Testis (tissue), 3 donors: ENCODE results near the gene CFAP69. TPM values are rescaled to one million over a fixed set of nuclear protein-coding genes. Genes with fewer than 3 reads are reported as not detected.

Experiments used
- DNase-seq: peaks from one replicate; pipeline ENCODE4 v3.0.0-alpha.2; 2019
- H3K27ac ChIP-seq, 2 donors: fragments of 200-600 bp; sonication (generic); one replicate each; pipeline ENCODE4 v1.5.1; 2019
- H3K27me3 ChIP-seq: fragments of 200-600 bp; sonication (generic); one replicate; pipeline ENCODE4 v1.5.1; 2019
- H3K36me3 ChIP-seq: fragments of 200-600 bp; sonication (generic); one replicate; pipeline ENCODE4 v1.5.1; 2017; ENCODE audit warnings: low read depth; ENCODE audit errors: missing control alignments
- H3K4me1 ChIP-seq: fragments of 200-600 bp; sonication (generic); one replicate; pipeline ENCODE4 v1.5.1; 2019
- H3K4me3 ChIP-seq, 2 donors: fragments of 200-600 bp; sonication (generic); one replicate each; pipeline ENCODE4 v1.5.1; 2017 to 2019
- H3K9me3 ChIP-seq: fragments of 200-600 bp; sonication (generic); one replicate; pipeline ENCODE4 v1.5.1; 2017
- CTCF ChIP-seq, 3 experiments: fragments of 450-650 bp in 2 of 3; fragments of 200-600 bp in 1 of 3; sonication (generic) in 1 of 3; IDR thresholded peaks; one replicate each; pipeline ENCODE4 v1.5.1; 2016 to 2019; ENCODE audit warnings: antibody characterized with exemption in 3 of 3, mild to moderate bottlenecking in 2 of 3, moderate library complexity in 1 of 3
- POLR2A ChIP-seq: fragments of 450-650 bp; IDR thresholded peaks from one replicate; pipeline ENCODE4 v1.6.1; 2017; ENCODE audit warnings: antibody characterized with exemption, mild to moderate bottlenecking, moderate library complexity
- WGBS, 2 donors: methylation state at CpG; one replicate each; pipeline ENCODE4 v1.1.5; 2018; 5-methylcytosine and 5-hydroxymethylcytosine counted together
- intact Hi-C: fragments of 100-400 bp; cut with DNase I; formaldehyde crosslinking; loops from one replicate; pipeline ENCODE4 v1.15.1; 2023; ENCODE audit warnings: low total_unique reads
- polyA plus RNA-seq: library from polyadenylated mRNA; stranded (reverse); fragments of 350-450 nt; fragmentation: Illumina TruSeq; extraction: RNeasy Lipid Tissue Mini Kit (QIAGEN cat#74804); gene quantifications from one replicate; pipeline ENCODE4 v1.2.3, GENCODE V29; 2014; ENCODE audit warnings: low read depth, low replicate concordance; ENCODE audit not compliant: insufficient read depth
- total RNA-seq, 2 donors: library from RNA; depleted of rRNA; stranded (reverse); fragments of >200 nt; gene quantifications; one replicate each; pipeline ENCODE4 v1.2.3, GENCODE V29; 2016

The CFAP69 gene
- total and polyA plus RNA-seq, 3 donors from 2014 or later: 8.7 to 18.0 (median 9.0) TPM

- intact Hi-C loops: no loop called here
- no peaks in the 10 kb centered on the region for H3K4me1 ChIP-seq
- no peak for DNase-seq
- no peaks in the 10 kb centered on the region for H3K27me3 ChIP-seq
- H3K4me3 ChIP-seq: no peak overlapping the region
- H3K9me3 ChIP-seq: no peaks in the 10 kb centered on the region
- H3K36me3 ChIP-seq: no peaks in the 10 kb centered on the region
- WGBS, 2 donors: 49 to 59% methylated on average over 5 of the region's 5 CpGs
- TF ChIP-seq CTCF (IDR thresholded peaks at IDR 0.05): no peak
- TF ChIP-seq POLR2A: no peak
- H3K27ac ChIP-seq: no peak overlapping the region
These were observed 31.2 kb downstream of the CFAP69 start for GRCh38 chr7:90276033-90276728.

GRCh38 chr7:90288154-90288553 lies 43.2 kb downstream of the CFAP69 start:
- TF ChIP-seq POLR2A: no peak
- no peak for TF ChIP-seq CTCF (IDR thresholded peaks at IDR 0.05)
- Histone ChIP-seq H3K4me1 (no peaks in the 10 kb centered on the region), H3K27me3 (no peaks in the 10 kb centered on the region), H3K4me3 (no peak overlapping the region), H3K27ac (no peak overlapping the region), H3K9me3 (no peaks in the 10 kb centered on the region), H3K36me3 (no peaks in the 10 kb centered on the region)
- no peak for DNase-seq
- intact Hi-C loops: no loop called here
- WGBS, 2 donors: 89 to 91% methylated on average over 3 of the region's 3 CpGs

- WGBS, 2 donors: 88 to 90% methylated on average over 3 of the region's 3 CpGs
- H3K27me3 ChIP-seq: no peaks in the 10 kb centered on the region
- intact Hi-C loops: no loop called here
- H3K9me3 ChIP-seq: no peaks in the 10 kb centered on the region
- H3K36me3 ChIP-seq: no peaks in the 10 kb centered on the region
- no peaks in the 10 kb centered on the region for H3K4me1 ChIP-seq
- TF ChIP-seq POLR2A (no peak), CTCF (IDR thresholded peaks at IDR 0.05) (no peak)
- no peak overlapping the region for H3K27ac ChIP-seq
- no peak overlapping the region for H3K4me3 ChIP-seq
- DNase-seq: no peak
These were observed 45.5 kb downstream of the CFAP69 start for GRCh38 chr7:90290244-90291113.

DNA sequence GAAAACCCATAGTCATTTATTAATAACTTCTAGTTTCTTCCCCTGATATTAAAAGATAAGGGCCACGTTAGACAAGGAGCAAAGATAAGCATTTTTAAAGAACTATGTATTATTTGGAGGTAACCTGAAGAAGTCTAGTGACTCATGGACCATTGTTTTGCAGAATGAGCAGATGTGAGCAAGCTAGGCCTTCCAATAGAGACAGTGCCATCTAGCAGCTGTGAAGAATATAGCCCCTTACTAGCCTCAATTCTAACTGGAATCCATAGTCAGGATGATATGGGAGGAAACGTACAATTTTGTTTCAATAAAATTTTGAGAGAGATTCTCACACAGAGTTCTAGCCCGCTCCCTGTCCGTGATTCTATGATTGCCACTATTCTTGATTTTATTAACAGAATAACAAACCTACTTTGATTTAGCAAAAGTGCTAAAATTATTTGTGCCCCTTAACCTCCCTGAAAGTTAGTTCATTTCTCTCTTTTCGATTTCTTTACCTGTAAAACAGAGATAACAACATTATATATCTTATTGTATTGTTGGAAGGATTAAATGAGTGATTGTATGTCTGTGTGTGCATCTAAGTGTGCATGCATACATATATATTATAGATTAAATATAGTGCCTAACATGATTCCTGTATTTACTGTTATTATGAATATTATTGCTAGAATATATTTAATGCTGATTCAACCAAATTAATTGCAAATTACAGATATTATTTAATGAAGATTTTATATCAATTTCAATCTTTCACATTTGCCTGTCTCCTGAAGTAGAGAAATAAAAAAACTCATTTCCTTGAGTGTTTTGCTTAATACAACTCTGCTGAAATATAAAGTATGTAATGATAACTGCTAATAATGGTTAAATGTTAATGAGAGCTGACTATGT lies 53.4 kb downstream of the CFAP69 start:
- Histone ChIP-seq H3K4me3 (no peak overlapping the region), H3K9me3 (no peaks in the 10 kb centered on the region), H3K27ac (no peak overlapping the region), H3K4me1 (no peaks in the 10 kb centered on the region), H3K27me3 (no peaks in the 10 kb centered on the region), H3K36me3 (no peaks in the 10 kb centered on the region)
- 69% methylated on average over 5 of the region's 5 CpGs for WGBS, 2 donors
- intact Hi-C loops: no loop called here
- no peak for DNase-seq
- no peak for TF ChIP-seq POLR2A
- TF ChIP-seq CTCF (IDR thresholded peaks at IDR 0.05): peak in 1 of 3 experiments; percentile 24
